Measurements from ENCODE around the gene PTPRK. TPM values are rescaled to one million over a fixed set of nuclear protein-coding genes. Genes with fewer than 3 reads are reported as not detected.

Gene PTPRK
- total and polyA plus RNA-seq, 2 of the 8 experiments (the other 6 are each of a cell fraction or from before 2014, with no cell fraction given) = 11.4 to 47.3 TPM

GRCh38 chr6:128131036-128131435, 389.4 kb downstream of the PTPRK start:
- no peak for DNase-seq (ENCODE audit: low read depth in 1 of 2, low spot score in 2 of 2)
- Histone ChIP-seq H2BK5ac (ENCODE audit: low read depth, low read length) (no peak overlapping the region), H2AK5ac (ENCODE audit: low read depth, low read length) (no peak overlapping the region), H3K27ac (ENCODE audit: low read depth, low read length) (no peak overlapping the region), H2BK120ac (replicated peaks; ENCODE audit: low read depth, low read length) (no peak overlapping the region), H4K8ac (ENCODE audit: extremely low read depth, insufficient read depth, low read length) (no peak overlapping the region), H3K23me2 (ENCODE audit: low read depth, low read length) (no peaks in the 10 kb centered on the region), H2BK12ac (ENCODE audit: low read depth, low read length) (no peak overlapping the region), H3K14ac (ENCODE audit: insufficient read length) (no peak overlapping the region), H3K36me3 (ENCODE audit: control insufficient read depth in 2 of 4, insufficient read depth in 4 of 4, low read length in 3 of 4) (no peaks in the 10 kb centered on the region), H3K4me3 (ENCODE audit: extremely low read depth in 1 of 4, insufficient read depth in 2 of 4, low read depth in 3 of 4, low read length in 4 of 4) (no peak overlapping the region), H4K5ac (ENCODE audit: insufficient read length, low read depth, low read length) (no peak overlapping the region), H3K4ac (replicated peaks; ENCODE audit: insufficient read length, low read depth, low read length) (no peak overlapping the region), H4K91ac (replicated peaks; ENCODE audit: insufficient read length, low read length) (no peak overlapping the region), H3K79me1 (ENCODE audit: low read depth, low read length) (no peaks in the 10 kb centered on the region), H3K4me1 (replicated peaks in 1 of 4; ENCODE audit: control insufficient read depth in 3 of 4, insufficient read depth in 4 of 4, low read length in 3 of 4) (no peaks in the 10 kb centered on the region), H3K9me3 (ENCODE audit: insufficient read depth in 2 of 2, low read depth in 1 of 2, low read length in 1 of 2) (no peaks in the 10 kb centered on the region), H2BK15ac (ENCODE audit: low read length) (no peak overlapping the region), H3K56ac (replicated peaks; ENCODE audit: insufficient read length, low read depth, low read length) (no peak overlapping the region), H3K79me2 (ENCODE audit: control insufficient read depth in 1 of 2, insufficient read depth in 2 of 2, low read length in 2 of 2) (no peaks in the 10 kb centered on the region), H2BK20ac (ENCODE audit: low read length) (no peak overlapping the region), H4K20me1 (replicated peaks in 1 of 2; ENCODE audit: control insufficient read depth in 1 of 2, insufficient read depth in 2 of 2, low read length in 2 of 2) (no peaks in the 10 kb centered on the region), H3K27me3 (replicated peaks in 1 of 4; ENCODE audit: control insufficient read depth in 3 of 4, extremely low read depth in 1 of 4, insufficient read depth in 3 of 4, low read length in 3 of 4) (no peaks in the 10 kb centered on the region), H3K4me2 (ENCODE audit: insufficient read depth in 1 of 2, low read depth in 2 of 2, low read length in 2 of 2) (no peak overlapping the region), H3K9ac (replicated peaks in 1 of 4; ENCODE audit: extremely low read depth in 1 of 4, low read depth in 3 of 4, low read length in 3 of 4) (no peak overlapping the region), H3K23ac (ENCODE audit: insufficient read length) (no peak overlapping the region), H3K18ac (ENCODE audit: extremely low read depth, low read length) (no peak overlapping the region), H2AFZ (ENCODE audit: low read length) (no peak overlapping the region)
- ChIA-PET CTCF (ENCODE audit: partially characterized antibody) (no interaction called here), POLR2A (ENCODE audit: partially characterized antibody) (interaction anchor here (0.6 kb wide), 1 partner anchor 558 kb away, joined by 3 read pairs; no protein-coding TSS in a partner anchor)
- 93% methylated on average over 4 of the region's 4 CpGs; no CpG with 5 or more reads in 1 of the 2 experiments for WGBS, 2 experiments (ENCODE audit: extremely low coverage in 1 of 2, insufficient coverage in 1 of 2, insufficient read length in 1 of 2, insufficient replicate concordance in 2 of 2, low coverage in 1 of 2, low lambda C conversion rate in 2 of 2, missing lambda C conversion rate in 1 of 2)
- no peak for FAIRE-seq
- TF ChIP-seq POU5F1 (IDR thresholded peaks at IDR 0.05; ENCODE audit: low read depth, low read length) (no peak), RXRA (IDR thresholded peaks at IDR 0.05; ENCODE audit: insufficient read depth, low read depth, low read length) (no peak), TBP (IDR thresholded peaks at IDR 0.05; ENCODE audit: low read depth, low read length) (no peak), KDM5A (IDR thresholded peaks at IDR 0.05; ENCODE audit: low read length) (no peak), KDM1A (IDR thresholded peaks at IDR 0.05; ENCODE audit: borderline replicate concordance, low read length) (no peak), TEAD4 (IDR thresholded peaks at IDR 0.05; ENCODE audit: low read depth, low read length) (no peak), CTBP2 (IDR thresholded peaks at IDR 0.05; ENCODE audit: borderline replicate concordance, insufficient read depth, insufficient read length, low read length) (no peak)
- TF ChIP-seq, protein P1, sequence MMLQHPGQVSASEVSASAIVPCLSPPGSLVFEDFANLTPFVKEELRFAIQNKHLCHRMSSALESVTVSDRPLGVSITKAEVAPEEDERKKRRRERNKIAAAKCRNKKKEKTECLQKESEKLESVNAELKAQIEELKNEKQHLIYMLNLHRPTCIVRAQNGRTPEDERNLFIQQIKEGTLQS (IDR thresholded peaks at IDR 0.05; ENCODE audit: insufficient read depth, low read depth, low read length) = no peak
